Measurements from ENCODE around the gene STAT6. TPM values are rescaled to one million over a fixed set of nuclear protein-coding genes. Genes with fewer than 3 reads are reported as not detected.
A peak's percentile ranks its signal among the peaks of the same experiment; 100 is the strongest.
"Not testable (repeated sequence)": the region's sequence is repeated elsewhere in the genome, so short reads cannot be mapped to it uniquely, and the experiment has no call there.

STAT6 gene
- total RNA-seq, 1 experiment from 2014 or later = 15.8 TPM

DNA sequence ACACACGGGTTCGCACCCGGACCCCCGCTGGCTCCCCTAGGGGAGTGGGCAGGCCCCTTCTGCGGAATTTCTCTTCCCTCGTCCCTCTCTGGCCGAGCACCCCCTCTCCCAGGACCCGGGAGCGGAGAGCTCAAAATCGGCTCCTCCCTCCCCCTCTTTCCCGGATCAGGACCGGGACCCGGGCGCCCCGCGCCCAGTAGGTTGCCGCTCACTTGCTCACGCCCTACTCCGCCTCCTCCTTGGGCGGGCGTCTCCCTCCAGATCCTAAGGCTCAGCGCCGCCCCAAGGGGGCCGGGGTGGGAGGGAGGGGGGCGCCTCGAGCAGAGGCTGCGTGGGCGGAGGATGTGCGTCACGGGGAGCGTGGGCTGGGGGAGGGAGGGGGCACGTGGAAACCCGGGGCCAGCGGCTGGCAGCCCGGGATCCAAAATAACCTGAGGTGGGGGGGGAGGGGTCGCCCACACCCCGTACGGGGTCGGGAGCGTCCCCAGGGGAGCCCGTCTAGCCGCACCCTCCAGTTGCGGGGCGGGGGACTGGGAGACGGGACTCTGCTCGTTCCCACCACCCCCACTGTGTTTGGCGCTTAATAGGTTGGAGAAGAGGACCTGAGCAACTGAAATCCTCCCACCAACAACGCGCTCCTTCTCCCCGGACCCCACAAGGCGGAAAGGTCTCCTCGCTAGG is 24.0 kb downstream of the STAT6 start:
- H3K4me3 ChIP-seq = peak overlapping the region; percentile 59

DNA sequence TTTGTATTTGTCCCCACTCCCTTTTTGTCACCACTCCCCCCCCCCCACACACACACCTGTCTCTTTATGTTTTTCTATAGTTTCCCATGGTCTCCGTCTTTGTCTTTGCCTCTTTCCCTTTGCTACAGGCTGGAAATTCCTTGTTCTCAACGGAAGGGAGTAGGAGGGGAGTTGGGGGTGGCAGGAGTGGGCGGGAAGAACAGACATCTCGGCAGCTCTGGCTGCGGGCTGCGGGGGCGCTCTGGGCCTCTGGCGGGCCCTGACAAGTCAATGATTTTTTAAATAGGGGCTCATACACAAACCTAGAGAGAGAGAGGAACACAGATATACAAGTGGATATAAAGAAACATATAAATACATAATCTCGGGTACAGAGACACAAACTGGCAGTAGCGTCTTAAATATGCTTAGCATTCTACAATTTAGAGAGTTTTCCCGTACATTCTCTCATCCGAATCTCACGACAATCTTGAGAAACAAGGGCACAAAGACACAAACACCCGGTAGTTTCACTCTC is 24.6 kb downstream of the STAT6 start:
- H3K9me3 ChIP-seq (replicated peaks) = no peaks in the 10 kb centered on the region
- H3K4me3 ChIP-seq = peak overlapping the region; percentile 59
- peaks cover 5% of the 10 kb centered on the region; the same call in 1 of the 2 replicates for H3K4me1 ChIP-seq
- H3K27ac ChIP-seq = peak overlapping the region; percentile 2; the same call in 1 of the 2 replicates
- DNase-seq = peak; percentile 94 to 95
- no peaks in the 10 kb centered on the region for H3K36me3 ChIP-seq
- 0 out of 2 replicates have a peak, but pooled peaks cover 8% of the 10 kb centered on the region for H3K27me3 ChIP-seq

More for the DNA sequence above, 24.0 kb downstream of the STAT6 start:
- H3K4me1 ChIP-seq = peaks cover 5% of the 10 kb centered on the region; the same call in 1 of the 2 replicates
- H3K27ac ChIP-seq = peak overlapping the region; percentile 69; the same call in 1 of the 2 replicates
- peak; percentile 94 to 96 for DNase-seq
- H3K36me3 ChIP-seq = no peaks in the 10 kb centered on the region; the same call in 1 of the 2 replicates
- H3K9me3 ChIP-seq (replicated peaks) = no peaks in the 10 kb centered on the region
- 0 out of 2 replicates have a peak, but pooled peaks cover 8% of the 10 kb centered on the region for H3K27me3 ChIP-seq

- H3K27ac ChIP-seq = no peak overlapping the region
- H3K27me3 ChIP-seq = 0 out of 2 replicates have a peak, but pooled peaks cover 8% of the 10 kb centered on the region
- no peaks in the 10 kb centered on the region for H3K36me3 ChIP-seq
- H3K4me3 ChIP-seq = peak overlapping the region; percentile 59
- no peaks in the 10 kb centered on the region for H3K9me3 ChIP-seq (replicated peaks)
- H3K4me1 ChIP-seq = peaks cover 5% of the 10 kb centered on the region; the same call in 1 of the 2 replicates
- peak; percentile 47 to 53 for DNase-seq
Observed at GRCh38 chr12:57085999-57086492, 25.1 kb downstream of the STAT6 start.

DNA sequence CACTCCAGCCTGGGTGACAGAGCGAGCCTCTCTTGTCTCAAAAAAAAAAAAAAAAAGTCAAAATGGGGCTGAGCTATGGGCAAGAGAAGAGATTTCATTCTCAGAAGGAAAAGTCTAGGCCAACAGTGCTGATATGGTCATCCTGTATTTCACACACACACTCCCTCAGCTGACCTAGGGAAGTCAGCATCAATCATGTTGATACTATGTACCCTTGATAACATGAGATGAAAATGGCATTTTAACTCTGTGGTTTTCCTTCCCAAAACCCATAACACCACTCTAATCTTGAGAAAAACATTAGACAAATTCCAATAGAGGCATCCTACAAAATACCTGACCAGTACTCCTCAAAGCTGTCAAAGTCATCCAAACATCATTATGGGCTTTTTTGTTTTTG is 30.3 kb downstream of the STAT6 start:
- no peak for DNase-seq

GRCh38 chr12:57079821-57080220 is 31.3 kb downstream of the STAT6 start:
- no peak overlapping the region for H3K4me3 ChIP-seq
- DNase-seq = no peak
- no peak overlapping the region for H3K27ac ChIP-seq
- 0 out of 2 replicates have a peak, but pooled peaks cover 3% of the 10 kb centered on the region for H3K27me3 ChIP-seq
- H3K9me3 ChIP-seq (replicated peaks) = no peaks in the 10 kb centered on the region
- H3K4me1 ChIP-seq = no peaks in the 10 kb centered on the region
- H3K36me3 ChIP-seq = no peaks in the 10 kb centered on the region

More for the DNA sequence above, 30.3 kb downstream of the STAT6 start:
- Histone ChIP-seq H3K27me3 (0 out of 2 replicates have a peak, but pooled peaks cover 8% of the 10 kb centered on the region), H3K4me3 (no peak overlapping the region), H3K27ac (no peak overlapping the region), H3K36me3 (no peaks in the 10 kb centered on the region), H3K4me1 (no peaks in the 10 kb centered on the region), H3K9me3 (replicated peaks) (no peaks in the 10 kb centered on the region)

GRCh38 chr12:57078519-57079404 is 32.4 kb downstream of the STAT6 start, which contains the start of gene NEMP1:
Gene NEMP1 (minus strand): TSS chr12:57078791. CDS start chr12:57078745, 46 bp downstream.
- peak; percentile 98 to 99 for DNase-seq

DNA sequence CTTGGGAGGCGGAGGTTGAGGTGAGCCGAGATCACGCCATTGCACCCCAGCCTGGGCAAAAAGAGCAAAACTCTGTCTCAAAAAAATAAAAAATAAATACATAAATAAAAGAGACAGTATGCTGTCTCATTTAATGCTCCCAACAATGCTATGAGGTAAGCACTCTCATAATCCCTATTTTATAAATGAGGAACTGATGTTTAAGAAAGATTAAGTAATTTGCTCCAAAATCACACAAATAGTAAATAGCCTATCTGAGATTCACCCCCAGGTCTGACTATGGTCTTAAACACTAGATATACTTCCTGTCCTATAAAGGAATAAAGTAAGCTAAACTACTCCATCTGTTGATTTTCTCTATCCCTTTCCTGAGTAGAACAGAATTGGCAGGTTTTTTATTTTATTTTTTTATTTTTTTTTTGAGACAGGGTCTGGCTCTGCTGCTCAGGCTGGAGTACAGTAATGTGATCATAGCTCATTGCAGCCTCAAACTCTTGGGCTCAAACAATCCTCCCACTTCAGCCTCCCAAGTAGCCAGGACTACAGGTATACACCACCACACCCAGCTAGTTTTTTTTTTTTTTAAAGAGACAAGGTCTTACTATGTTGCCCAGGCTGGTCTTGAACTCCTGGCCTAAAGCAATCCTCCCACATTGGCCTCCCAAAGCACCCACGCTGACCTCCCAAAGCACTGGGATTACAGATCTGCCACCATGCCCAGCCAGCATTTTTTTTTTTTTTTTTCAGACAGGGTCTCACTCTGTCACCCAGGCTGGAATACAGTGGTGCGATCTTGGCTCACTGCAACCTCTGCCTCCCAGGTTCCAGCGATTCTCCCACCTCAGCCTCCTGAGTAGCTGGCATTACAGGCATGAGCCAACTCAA is 37.4 kb downstream of the STAT6 start:
- not testable (repeated sequence) for DNase-seq; H3K9me3 ChIP-seq (replicated peaks)
- H3K4me3 ChIP-seq = peak overlapping the region; percentile 24; the same call in 1 of the 2 replicates

More at GRCh38 chr12:57078519-57079404, 32.4 kb downstream of the STAT6 start, which contains the start of gene NEMP1:
- Histone ChIP-seq H3K27me3 (no peaks in the 10 kb centered on the region), H3K36me3 (no peaks in the 10 kb centered on the region), H3K27ac (peak within 1 kb of the TSS; percentile 92), H3K9me3 (replicated peaks) (no peaks in the 10 kb centered on the region), H3K4me3 (peak within 1 kb of the TSS; percentile 77), H3K4me1 (no peaks in the 10 kb centered on the region)

DNA sequence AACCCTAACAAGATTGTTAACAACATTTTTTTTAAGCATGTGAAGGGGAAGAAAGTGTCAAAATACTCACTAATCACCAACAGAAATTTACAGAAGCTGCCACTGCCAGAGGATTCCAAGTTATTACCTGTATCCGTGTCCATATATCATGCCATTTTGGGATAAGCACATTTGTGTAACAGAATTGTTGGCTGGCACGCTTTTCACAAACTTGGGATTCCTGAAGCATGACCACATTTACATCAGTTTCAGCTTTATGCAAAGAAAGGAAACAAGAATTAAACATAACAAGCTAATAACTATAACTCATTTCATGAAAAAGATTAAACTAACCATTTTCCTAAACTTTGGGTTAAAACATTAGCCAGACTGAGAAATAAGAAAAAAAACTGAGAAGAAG is 38.5 kb downstream of the STAT6 start:
- H3K9me3 ChIP-seq (replicated peaks) = no peaks in the 10 kb centered on the region
- H3K27me3 ChIP-seq = no peaks in the 10 kb centered on the region
- DNase-seq = no peak
- H3K27ac ChIP-seq = no peak overlapping the region
- H3K36me3 ChIP-seq = no peaks in the 10 kb centered on the region
- H3K4me3 ChIP-seq = no peak overlapping the region
- H3K4me1 ChIP-seq = 0 out of 2 replicates have a peak, but pooled peaks cover 4% of the 10 kb centered on the region

More for the DNA sequence above, 37.4 kb downstream of the STAT6 start:
- not testable (repeated sequence) for H3K27me3 ChIP-seq, H3K36me3 ChIP-seq, H3K4me1 ChIP-seq, H3K27ac ChIP-seq

DNA sequence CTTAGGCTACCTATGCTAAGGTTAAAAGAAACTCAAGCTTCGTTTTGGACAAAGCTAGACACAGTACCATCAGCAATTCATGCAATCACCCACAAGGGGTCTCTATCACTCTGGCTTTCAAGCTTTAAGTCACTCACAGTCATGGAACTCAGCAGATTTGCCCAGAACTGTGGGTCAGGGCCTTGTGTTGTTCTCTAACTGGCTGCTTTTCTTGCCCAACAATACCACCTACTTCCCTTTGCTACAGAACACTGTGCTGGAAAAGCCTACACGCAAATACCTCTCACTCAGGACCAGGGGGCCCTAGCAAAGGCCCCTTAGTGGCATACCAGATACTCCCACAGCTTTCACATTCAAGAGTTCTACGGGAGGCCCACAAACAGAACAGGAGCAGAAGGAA is 41.6 kb downstream of the STAT6 start:
- no peak overlapping the region for H3K27ac ChIP-seq
- no peaks in the 10 kb centered on the region for H3K36me3 ChIP-seq
- H3K4me1 ChIP-seq = 0 out of 2 replicates have a peak, but pooled peaks cover 4% of the 10 kb centered on the region
- H3K27me3 ChIP-seq = no peaks in the 10 kb centered on the region
- peak; percentile 92 to 100 for DNase-seq
- H3K4me3 ChIP-seq = no peak overlapping the region
- no peaks in the 10 kb centered on the region for H3K9me3 ChIP-seq (replicated peaks)

GRCh38 chr12:57066245-57066644 is 44.9 kb downstream of the STAT6 start:
- Histone ChIP-seq H3K4me3 (no peak overlapping the region), H3K9me3 (replicated peaks) (no peaks in the 10 kb centered on the region), H3K27ac (no peak overlapping the region), H3K27me3 (peaks cover 6% of the 10 kb centered on the region; the same call in 1 of the 2 replicates), H3K4me1 (no peaks in the 10 kb centered on the region), H3K36me3 (no peaks in the 10 kb centered on the region)
- DNase-seq = no peak

DNA sequence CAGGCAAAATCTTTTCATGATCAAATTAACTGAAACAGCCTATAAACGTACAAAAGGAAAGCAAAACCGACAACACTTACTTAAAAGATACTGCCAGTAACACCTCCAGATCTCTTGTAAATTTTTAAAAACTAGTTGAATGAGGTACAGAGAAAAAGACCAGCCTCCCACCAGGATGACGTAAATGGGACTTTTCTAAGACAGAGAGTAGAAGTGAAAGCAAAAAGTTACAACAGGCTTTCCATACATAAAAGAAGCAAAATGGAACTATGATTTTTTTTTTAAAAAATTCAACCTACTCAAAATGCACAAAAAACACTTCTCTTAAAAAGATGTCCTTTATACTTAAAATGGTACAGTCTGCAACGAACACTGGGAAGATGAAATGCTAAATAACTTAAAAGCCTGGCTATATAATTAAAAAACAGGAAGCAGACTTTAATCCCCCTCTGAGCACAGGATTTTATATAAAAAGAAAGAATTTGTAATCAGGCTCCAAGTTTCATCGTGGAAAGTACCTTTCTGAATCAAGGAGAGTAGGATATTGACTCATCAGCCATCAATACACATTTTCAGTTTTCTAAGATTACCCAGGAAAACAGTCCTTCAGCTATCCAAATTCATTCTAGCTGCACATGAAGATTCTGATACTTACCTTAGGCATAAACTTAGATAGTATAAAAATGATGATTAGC is 47.0 kb downstream of the STAT6 start:
- Histone ChIP-seq H3K36me3 (no peaks in the 10 kb centered on the region), H3K4me1 (no peaks in the 10 kb centered on the region), H3K27me3 (peaks cover 16% of the 10 kb centered on the region), H3K9me3 (replicated peaks) (no peaks in the 10 kb centered on the region), H3K4me3 (no peak overlapping the region), H3K27ac (no peak overlapping the region)
- no peak for DNase-seq

GRCh38 chr12:57058454-57058853 is 52.7 kb downstream of the STAT6 start:
- Histone ChIP-seq H3K9me3 (replicated peaks) (peaks cover 6% of the 10 kb centered on the region), H3K36me3 (no peaks in the 10 kb centered on the region), H3K27ac (no peak overlapping the region)

More at GRCh38 chr12:57058454-57058853, 52.7 kb downstream of the STAT6 start:
- Histone ChIP-seq H3K27me3 (peaks cover 25% of the 10 kb centered on the region), H3K4me1 (no peaks in the 10 kb centered on the region), H3K4me3 (no peak overlapping the region)
- DNase-seq = no peak
